GM10266 (cell line): ENCODE data around the gene VPREB3.
"Not testable (repeated sequence)": the region's sequence is repeated elsewhere in the genome, so short reads cannot be mapped to it uniquely, and the experiment has no call there.

Experiments used
- DNase-seq: peaks from one replicate; pipeline ENCODE4 v3.0.0; 2012; ENCODE audit errors: extremely low spot score
- TF ChIP-seq, protein P1 (sequence below): IDR thresholded peaks from 2 replicates; pipeline ENCODE4 v1.5.1; 2012; ENCODE audit warnings: mild to moderate bottlenecking, low read depth; ENCODE audit not compliant: control insufficient read depth, insufficient read depth; ENCODE audit errors: missing control alignments

The VPREB3 gene

DNA sequence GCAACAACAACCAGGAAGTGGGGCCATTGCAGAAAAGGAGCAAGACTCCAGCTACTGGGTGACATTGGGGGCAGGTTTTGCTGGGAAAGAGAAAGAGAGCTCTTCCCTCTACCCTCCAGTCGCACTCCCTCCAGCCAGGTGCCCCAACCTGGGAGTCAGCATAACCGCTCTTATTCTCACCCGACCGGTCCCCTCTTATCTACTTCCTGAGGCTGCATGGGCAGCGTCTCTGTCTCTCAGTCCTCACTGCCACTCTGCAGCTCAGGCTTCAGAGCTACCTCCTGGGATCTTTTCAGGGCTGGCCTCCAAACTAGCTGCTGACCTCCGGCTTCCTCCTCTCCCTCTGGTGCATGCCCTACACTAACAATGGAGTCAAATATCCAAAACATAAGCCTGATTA lies 8.4 kb downstream of the VPREB3 start:
- TF ChIP-seq, protein P1, sequence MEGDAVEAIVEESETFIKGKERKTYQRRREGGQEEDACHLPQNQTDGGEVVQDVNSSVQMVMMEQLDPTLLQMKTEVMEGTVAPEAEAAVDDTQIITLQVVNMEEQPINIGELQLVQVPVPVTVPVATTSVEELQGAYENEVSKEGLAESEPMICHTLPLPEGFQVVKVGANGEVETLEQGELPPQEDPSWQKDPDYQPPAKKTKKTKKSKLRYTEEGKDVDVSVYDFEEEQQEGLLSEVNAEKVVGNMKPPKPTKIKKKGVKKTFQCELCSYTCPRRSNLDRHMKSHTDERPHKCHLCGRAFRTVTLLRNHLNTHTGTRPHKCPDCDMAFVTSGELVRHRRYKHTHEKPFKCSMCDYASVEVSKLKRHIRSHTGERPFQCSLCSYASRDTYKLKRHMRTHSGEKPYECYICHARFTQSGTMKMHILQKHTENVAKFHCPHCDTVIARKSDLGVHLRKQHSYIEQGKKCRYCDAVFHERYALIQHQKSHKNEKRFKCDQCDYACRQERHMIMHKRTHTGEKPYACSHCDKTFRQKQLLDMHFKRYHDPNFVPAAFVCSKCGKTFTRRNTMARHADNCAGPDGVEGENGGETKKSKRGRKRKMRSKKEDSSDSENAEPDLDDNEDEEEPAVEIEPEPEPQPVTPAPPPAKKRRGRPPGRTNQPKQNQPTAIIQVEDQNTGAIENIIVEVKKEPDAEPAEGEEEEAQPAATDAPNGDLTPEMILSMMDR = no peak
- DNase-seq = no peak

DNA sequence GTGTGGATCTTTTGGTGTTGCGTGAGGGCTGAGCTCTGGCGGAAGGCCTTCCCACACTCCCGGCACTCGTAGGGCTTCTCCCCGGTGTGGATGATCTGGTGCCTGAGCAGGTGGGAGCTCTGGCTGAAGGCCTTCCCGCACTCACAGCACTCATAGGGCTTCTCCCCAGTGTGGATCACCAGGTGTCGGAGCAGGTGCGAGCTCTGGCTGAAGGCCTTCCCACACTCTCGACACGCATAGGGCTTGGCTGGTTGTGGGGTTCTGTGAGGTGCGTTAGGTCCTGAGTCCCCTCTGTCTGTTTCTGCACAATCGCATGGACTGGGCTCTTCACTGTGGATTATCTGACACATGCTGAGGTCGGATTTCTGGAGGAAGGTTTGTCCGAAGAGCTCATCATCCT lies 9.7 kb downstream of the VPREB3 start:
- no peak for DNase-seq
- TF ChIP-seq, protein P1 = no peak

DNA sequence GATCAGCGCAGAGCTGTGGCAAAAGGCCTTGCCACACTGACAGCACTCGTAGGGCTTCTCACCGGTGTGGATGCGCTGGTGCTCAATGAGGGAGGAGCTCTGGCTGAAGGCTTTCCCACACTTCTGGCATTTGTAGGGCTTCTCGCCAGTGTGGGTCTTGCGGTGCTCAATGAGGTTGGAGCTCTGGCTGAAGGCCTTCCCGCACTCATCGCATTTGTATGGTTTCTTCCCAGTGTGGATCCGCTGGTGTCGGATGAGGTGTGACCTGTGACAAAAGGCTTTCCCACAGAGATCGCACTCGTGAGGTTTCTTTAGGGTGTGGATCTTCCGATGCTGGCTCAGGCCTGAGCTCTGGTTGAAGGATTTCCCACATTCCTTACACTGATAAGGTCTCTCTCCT lies 10.2 kb downstream of the VPREB3 start:
- TF ChIP-seq, protein P1 = no peak
- no peak for DNase-seq

DNA sequence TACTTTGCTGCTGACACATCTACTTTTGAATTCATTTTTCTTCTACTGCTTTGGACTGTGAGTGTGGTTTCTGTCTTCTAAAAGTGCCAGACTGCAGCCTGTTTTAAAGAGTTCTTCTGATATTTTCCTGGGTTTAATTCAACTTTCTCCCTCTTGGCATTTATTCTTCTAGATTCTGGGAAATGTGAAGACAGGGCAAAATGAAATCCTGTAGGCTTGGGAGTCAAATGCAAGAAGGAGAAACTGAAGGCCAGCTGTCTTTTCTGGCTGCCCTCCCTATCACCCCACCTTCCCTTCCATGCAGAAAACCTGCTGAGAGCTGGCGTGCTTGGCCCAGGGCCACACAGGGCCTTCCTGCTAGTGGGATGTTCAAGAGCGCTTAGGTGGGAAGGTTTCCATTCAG lies 10.9 kb downstream of the VPREB3 start:
- TF ChIP-seq, protein P1 = no peak
- no peak for DNase-seq

DNA sequence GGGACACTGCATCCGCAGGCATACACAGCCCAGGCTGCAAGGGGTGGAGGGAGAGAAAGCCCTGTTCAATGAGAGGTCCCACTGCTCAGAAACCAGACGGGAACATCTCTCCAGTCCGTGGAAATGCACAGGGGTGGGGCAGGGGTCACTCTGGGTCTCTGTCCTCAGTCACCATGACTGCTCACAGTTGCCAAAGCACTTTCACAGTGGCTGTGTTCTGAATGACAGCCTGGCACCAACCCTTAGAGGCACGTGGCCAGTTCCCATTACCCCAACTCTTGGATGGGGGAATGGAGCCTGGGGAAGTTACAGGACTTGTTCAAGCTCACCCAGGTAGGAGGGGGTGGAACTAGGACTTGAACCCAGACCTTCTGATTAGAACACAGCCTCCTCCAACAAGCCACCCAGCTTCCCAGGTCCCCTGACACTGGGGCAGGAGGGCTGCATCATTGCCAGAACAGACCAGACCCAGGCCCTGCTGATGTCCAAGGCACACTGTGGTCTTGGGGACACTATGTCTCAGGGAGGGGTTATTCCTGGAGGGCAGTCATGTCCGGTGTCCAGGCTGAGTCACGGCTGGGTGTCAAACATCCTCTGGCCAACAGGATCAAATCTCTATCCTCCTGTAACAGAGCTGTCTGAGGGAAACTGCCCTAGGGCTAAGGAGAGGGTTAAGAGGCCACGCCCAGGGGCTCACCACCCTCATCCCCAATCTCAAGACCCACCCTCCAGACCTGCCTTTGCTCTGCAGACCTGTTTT lies 11.5 kb downstream of the VPREB3 start:
- DNase-seq = no peak
- TF ChIP-seq, protein P1 = no peak

DNA sequence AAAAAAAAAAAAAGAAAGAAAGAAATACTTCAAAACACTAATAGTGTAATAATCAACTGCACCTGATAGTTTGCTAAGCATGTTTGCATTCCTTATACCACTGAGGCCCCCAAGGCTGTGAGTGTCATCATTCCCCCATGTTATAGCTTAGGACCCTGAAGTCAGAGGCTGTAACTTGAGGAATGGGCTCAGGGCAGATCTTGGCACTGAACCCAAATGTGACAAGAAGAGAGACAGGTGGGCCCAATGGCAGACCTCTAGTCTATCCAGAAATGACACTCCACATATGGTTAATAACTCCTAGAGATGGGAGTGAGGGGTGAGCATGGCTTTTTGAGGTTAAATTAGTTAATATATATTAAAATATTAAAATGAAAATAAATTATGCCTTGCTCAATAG lies 16.5 kb downstream of the VPREB3 start:
- DNase-seq = no peak
- TF ChIP-seq, protein P1 = no peak

DNA sequence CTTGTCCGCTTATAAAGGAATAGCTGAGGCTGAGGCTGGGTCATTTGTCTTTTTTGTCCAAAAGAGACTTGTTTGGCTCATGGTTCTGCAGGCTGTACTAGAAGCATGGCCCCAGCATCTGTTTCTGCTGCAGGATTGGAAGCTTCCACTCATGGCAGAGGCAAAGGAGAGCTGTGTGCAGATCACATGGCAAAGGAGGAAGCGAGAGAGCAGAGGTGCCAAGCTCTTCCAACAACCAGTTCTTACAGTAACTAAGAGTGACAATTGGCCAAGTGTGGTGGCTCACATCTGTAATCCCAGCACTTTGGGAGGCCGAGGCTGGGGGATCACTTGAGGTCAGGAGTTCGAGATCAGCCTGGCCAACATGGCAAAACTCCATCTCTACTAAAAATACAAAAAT lies 26.1 kb downstream of the VPREB3 start:
- not testable (repeated sequence) for DNase-seq

DNA sequence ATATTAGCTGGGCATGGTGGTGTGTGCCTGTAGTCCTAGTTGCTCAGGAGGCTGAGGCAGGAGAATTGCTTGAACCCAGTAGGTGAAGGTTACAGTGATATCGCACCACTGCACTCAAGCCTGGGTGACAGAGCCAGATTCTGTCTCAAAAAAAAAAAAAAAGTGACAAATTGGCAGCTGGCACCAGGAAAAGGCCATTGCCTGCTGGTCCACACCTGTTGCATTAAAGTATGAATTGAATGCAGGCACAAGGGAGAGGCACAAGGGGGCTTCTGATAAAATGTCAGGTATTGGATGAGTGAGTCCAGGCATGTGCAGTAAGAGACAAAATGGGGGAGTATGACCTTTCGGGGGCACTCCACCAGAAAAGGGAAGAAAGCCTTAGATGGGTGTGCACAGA lies 31.5 kb downstream of the VPREB3 start:
- TF ChIP-seq, protein P1 = no peak
- no peak for DNase-seq
